ENCODE data around the gene HOPX.
"Not testable (repeated sequence)": the region's sequence is repeated elsewhere in the genome, so short reads cannot be mapped to it uniquely, and the experiment has no call there.

The HOPX gene, protein sequence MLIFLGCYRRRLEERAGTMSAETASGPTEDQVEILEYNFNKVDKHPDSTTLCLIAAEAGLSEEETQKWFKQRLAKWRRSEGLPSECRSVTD

DNA sequence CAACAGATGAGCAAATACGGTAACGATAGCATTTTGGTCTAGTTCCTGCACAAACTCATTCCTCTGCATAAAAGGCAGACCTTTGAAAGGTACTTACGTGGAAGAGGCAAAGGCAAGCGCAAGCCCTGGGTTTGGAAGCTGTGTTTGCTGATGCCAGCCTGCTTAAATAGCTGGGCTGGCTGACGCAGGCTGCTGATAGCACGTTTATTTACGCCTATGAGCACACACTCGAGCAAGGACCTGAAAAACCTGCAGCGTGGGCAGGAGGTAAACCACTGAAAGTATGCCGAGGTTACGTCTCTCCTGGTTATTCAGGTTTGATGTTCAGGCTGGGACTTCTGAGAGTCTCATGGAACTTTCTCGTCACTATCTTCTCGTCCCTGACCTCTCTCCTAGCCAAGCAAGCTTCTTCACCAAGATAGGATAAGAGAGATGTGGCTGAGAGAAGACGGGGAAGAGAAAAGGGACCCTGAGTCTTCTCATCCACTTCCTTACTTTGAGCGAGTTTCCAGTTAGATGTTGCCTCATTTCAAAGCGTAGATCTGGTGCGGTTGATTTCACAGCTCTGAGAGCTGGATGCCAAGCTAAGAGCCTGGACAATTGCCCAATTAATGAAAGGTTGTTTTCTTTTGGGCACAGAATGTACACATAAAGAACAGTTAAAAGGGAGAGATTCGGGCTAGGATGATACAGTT lies at the start of gene HOPX:
Gene HOPX, minus strand, starts transcription at position 139 of the 695 bp plus-strand sequence. CDS start 23,480 bp downstream, outside the sequence.
- no peak for TF ChIP-seq ZNF274 (IDR thresholded peaks at IDR 0.05; ENCODE audit: low read depth, low read length)

DNA sequence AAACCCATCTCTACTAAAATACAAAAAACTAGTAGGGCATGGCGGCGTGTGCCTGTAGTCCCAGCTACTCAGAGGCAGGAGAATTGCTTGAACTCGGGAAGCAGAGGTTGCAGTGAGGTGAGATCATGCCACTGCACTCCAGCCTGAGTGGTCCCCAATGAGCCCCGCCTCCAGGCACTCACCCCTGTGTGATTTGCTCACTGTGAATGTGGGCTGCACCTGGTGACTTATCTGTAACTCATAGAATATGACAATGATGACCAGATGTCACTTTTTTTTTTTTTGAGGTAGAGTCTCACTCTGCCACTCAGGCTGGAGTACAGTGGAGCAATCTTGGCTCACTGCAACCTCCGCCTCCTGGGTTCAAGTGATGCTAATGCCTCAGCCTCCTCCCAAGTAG lies 49.0 kb upstream of the HOPX start:
- TF ChIP-seq ZNF274 (IDR thresholded peaks at IDR 0.05; ENCODE audit: low read depth, low read length): no peak
- no peak overlapping the region for H3K4me3 ChIP-seq (ENCODE audit: low read length)

More for the DNA sequence above, at the start of gene HOPX:
- no peak within 1 kb of the TSS for H3K4me3 ChIP-seq (ENCODE audit: low read length)

DNA sequence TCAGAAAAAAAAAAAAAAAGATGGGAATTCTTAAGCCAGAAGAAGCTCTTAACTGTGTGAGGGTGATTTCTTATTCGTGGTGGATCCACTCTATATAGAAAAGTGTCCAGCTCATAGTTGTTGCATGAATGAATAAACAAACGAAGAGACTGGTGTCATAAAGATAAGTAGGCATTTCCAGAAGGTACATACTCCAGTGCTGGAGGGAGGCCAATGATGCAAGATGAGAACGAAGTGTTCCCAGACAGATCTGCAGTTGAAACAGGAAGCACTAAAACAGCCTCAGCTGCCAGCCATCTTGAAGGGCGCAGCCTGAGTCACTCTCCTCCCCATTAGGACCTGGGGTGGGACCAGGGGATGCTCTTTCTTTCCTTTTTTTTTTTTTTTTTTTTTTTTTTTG lies 47.4 kb upstream of the HOPX start:
- no peak overlapping the region for H3K4me3 ChIP-seq (ENCODE audit: low read length)
- no peak for TF ChIP-seq ZNF274 (IDR thresholded peaks at IDR 0.05; ENCODE audit: low read depth, low read length)

DNA sequence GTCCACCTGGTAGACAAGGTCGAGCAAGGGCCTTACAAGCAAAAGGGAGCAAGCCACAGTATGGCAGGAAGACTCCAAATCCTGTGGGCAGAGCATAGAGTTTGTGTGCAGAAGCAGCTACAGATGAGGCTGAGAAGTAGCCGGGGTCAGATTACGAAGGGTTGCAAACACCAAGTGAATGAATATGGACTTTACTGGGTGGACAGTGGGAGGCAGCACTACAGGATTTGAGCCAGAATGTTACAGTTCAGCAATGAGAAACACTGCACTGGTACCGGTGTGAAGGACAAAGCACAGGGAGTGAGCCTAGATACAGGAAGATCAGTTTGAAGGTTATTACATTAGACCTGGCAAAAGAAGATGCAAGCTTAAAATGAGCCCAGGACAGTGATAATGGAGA lies 46.1 kb upstream of the HOPX start:
- no peak for TF ChIP-seq ZNF274 (IDR thresholded peaks at IDR 0.05; ENCODE audit: low read depth, low read length)

DNA sequence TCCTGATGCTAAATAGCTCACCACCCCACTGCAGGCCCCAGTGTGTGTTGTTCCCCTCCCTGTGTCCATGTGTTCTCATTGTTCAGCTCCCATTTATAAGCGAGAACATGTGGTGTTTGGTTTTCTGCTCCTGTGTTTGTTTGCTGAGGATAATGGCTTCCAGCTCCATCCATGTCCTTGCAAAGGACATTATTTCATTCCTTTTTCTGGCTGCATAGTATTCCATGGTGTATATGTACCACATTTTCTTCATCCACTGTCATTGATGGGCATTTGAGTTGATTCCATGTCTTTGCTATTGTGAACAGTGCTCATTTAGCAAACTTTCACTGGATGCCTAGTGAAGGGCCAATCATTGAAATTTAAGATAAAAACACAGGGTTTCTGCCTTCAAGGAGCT lies 45.5 kb upstream of the HOPX start:
- not testable (repeated sequence) for H3K4me3 ChIP-seq (ENCODE audit: low read length)

More for the DNA sequence above, 46.1 kb upstream of the HOPX start:
- H3K4me3 ChIP-seq (ENCODE audit: low read length): no peak overlapping the region

DNA sequence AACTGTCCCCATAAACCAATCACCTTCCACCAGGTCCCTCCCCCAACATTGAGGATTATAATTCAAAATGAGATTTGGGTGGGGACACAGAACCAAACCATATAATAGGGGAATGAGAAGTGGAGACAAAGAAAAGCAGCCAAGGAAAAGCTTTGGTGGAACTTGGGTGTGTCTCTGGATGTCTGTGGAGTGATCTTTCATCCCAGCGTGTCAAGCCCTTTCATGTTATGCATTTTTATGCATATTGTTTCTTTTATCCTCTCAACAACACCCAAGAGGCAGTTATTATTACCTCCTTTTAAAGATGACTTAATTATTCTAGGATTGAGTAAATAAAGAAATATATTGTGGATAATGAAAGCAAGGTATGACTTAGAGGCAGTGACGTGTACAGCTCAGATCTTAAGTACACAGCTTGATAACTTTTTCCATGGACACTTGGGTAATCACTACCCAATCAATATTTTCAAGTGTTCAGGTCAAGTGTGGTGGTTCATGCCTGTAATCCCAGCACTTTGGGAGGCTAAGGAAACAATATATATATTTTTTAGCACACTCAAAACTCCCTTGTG lies 42.6 kb upstream of the HOPX start:
- no peak for TF ChIP-seq ZNF274 (IDR thresholded peaks at IDR 0.05; ENCODE audit: low read depth, low read length)
- no peak overlapping the region for H3K4me3 ChIP-seq (ENCODE audit: low read length)

DNA sequence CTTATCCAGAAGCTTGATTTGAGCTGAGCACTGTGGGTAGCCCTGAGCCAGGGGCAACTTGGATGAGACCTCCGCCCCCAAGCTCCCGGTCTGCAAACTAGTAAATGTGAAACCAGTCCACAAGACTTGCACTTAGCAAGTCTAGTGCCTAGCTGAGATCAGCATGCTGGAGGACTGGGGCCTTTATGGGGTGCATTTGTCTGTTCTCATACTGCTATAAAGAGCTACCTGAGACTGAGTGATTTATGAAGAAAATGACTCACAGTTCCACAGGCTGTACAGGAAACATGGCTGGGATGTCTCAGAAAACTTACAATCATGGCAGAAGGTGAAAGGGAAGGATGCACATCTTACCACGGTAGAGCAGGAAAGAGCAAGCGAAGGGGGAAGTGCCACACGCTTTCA lies 42.1 kb upstream of the HOPX start:
- TF ChIP-seq ZNF274 (IDR thresholded peaks at IDR 0.05; ENCODE audit: low read depth, low read length): no peak
- H3K4me3 ChIP-seq (ENCODE audit: low read length): no peak overlapping the region

DNA sequence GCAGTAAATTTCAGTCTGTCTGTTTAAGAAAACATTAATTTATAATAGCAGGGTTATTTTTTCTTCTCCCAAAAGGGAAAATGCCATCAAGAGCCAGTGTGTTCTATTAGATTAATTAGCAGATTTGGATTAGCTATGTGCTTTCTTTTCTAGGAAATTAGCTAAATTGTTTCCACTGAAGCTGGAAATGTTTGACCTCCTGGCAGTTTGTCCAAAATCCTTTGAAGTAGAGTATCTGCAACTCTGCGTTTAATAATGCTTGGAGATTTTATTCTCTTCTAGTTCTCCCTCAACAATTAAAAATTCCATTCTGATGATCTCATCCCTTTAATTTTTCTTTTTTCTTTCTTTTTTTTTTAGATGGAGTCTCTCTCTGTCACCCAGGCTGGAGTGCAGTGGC lies 27.1 kb upstream of the HOPX start:
- TF ChIP-seq ZNF274 (IDR thresholded peaks at IDR 0.05; ENCODE audit: low read depth, low read length): no peak

DNA sequence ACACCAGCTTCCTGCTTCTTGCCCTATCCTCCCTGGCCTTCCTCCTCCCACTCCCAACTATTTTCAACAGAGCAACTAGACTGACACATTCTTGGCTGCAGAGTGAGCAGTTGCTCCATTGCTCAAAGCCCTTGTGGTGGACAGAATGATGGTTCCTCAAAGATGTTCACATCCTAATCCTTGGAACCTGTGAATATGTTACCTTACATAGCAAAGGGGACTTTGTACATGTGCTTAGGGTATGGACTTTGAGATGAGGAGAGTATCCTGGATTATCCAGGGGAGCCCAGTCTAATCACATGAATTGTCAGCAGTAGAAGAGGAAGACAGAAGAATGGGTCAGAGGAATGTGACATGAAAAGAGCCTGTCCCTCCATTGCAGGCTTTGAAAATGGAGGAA lies 24.9 kb upstream of the HOPX start:
- H3K4me3 ChIP-seq (ENCODE audit: low read length): no peak overlapping the region
- TF ChIP-seq ZNF274 (IDR thresholded peaks at IDR 0.05; ENCODE audit: low read depth, low read length): no peak

More for the DNA sequence above, 27.1 kb upstream of the HOPX start:
- H3K4me3 ChIP-seq (ENCODE audit: low read length): no peak overlapping the region

DNA sequence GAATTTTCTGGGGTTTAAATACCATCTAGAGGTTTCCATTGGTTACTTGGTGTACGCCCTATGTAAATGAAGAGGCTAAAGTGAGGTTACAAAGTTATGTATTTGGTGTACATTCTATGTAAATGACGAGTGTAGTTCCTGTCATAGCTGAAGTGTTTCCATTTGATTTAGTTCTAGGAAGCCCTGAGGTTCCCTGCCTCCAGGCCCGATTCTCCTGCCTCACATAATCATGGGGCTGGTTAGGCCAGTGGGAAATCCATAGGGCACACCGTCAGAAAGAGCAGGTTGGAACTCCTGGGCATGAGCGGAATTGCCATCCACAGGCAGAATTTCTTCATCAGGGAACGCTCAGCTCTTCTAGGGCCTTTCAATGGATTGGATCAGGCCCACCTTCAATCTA lies 24.2 kb upstream of the HOPX start:
- H3K4me3 ChIP-seq (ENCODE audit: low read length): no peak overlapping the region
- TF ChIP-seq ZNF274 (IDR thresholded peaks at IDR 0.05; ENCODE audit: low read depth, low read length): no peak

DNA sequence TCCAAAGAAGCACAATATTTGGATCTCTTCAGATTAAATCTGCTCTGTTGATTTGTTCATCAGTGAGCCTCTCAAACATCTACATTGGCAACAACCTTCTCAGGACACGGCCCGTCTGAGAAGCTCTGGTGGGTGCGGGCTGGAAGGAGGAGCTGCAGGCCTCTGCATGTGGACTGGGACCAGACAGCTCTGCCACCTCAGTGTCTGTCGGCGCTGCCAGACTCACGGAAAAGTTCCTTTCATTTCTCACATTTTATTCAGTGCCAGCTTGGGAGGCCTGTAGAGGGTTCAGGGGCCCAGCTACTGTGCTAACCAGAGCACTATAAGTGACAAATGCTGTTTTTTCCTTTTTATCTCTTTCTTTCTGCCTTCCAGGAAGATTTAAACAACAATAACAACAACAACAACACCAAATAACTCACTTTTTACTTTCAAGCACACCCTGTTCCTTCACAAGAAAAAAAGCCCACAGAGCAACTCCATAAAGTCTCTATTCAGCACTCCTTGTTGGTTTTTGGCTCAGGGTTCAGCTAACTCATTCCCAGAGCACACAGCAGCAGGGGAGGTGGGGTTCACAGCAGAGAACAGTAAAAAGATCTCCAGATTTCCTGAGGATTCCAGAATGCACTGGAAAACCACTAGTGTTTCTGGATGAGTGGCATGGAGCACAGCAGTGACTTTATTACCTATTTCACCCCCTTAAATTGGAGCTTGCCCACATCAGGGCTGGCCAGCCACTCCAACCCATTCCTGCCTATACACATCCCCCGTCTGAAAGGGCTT lies 23.2 kb upstream of the HOPX start:
- TF ChIP-seq ZNF274 (IDR thresholded peaks at IDR 0.05; ENCODE audit: low read depth, low read length): no peak
- H3K4me3 ChIP-seq (ENCODE audit: low read length): no peak overlapping the region

DNA sequence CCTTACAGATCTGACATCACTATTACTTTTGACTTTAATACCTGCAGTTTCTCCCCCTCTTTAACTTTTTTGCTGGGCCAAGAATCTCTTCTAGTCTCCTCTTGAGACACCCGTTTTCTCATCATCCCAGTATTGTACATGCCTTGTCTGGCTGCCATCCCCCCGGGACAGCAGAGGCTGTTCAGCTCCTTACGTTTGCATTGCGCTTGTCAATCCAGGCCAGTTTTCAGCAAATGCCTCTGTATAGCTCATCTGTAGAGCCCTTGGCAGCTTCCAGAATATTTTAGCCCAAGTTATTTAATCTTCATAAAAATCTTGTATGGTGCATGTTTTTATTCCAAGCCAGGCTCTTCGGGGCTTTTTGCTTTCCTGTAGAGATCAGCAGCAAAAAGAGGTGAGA lies 22.3 kb upstream of the HOPX start:
- TF ChIP-seq ZNF274 (IDR thresholded peaks at IDR 0.05; ENCODE audit: low read depth, low read length): no peak
- no peak overlapping the region for H3K4me3 ChIP-seq (ENCODE audit: low read length)

DNA sequence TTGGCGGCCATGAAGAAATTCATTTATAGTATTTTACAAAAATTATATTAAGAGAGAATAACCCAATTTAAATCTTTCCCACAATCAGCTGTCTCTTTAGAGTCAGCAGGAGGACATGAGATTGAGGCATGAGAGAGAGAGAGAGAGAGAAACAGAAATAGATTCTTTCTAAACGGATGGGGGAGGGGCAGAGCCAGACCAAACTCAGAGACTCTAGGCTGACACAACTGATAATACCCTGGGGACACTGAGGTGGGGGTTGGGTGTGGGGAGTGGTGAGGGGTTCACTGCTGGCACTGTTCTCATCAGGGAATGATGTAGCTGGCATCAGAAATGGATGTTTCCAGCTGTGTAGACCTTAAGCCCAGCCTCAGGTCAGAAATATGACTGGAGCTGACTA lies 20.5 kb upstream of the HOPX start:
- TF ChIP-seq ZNF274 (IDR thresholded peaks at IDR 0.05; ENCODE audit: low read depth, low read length): no peak
- no peak overlapping the region for H3K4me3 ChIP-seq (ENCODE audit: low read length)

DNA sequence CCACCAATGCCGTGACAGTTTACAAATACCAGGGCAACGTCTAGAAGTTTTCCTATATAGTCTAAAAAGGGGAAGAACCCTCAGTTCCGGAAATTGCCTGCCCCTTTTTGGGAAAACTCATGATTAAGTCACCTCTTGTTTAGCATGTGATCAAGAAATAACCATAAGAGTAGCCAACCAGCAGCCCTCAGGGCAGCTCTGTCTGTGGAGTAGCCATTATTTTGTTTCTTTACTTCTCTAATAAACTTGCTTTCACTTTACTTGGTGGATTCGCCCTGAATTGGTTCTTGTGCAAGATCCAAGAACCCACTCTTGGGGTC lies 20.0 kb upstream of the HOPX start:
- H3K4me3 ChIP-seq (ENCODE audit: low read length): no peak overlapping the region
- TF ChIP-seq ZNF274 (IDR thresholded peaks at IDR 0.05; ENCODE audit: low read depth, low read length): no peak

DNA sequence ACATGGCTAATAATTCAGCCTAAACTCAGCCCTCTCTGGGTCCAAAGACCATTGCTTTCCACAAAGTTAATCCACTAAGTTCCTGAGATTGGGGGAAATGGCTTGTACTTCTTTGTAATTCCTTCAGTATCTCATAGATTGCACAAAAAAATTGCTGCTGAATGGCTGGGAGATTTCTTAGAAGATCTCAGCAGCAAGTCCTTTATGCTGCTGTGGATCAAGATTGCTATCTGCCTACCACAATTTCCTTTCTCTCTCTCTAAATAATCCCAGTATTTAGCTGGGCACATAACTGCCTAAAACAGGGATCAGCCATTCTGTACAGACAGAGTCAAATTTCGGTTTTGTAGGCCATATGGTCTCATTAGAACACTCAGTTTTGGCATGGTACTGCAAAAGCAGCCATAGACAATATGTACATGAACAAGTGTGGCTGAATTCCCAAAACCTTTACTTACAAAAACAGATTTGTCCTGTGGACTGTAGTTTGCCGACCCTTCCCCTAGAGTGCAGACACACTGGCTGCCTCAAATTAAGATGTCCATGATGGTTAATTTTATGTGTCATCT lies 18.5 kb upstream of the HOPX start:
- TF ChIP-seq ZNF274 (IDR thresholded peaks at IDR 0.05; ENCODE audit: low read depth, low read length): no peak
- H3K4me3 ChIP-seq (ENCODE audit: low read length): no peak overlapping the region
